ENCODE results near the gene AGFG1. TPM values are rescaled to one million over a fixed set of nuclear protein-coding genes. Genes with fewer than 3 reads are reported as not detected.

Gene AGFG1
- total and polyA plus RNA-seq, 11 donors: 12.0 to 92.1 (median 60.0) TPM

- Histone ChIP-seq H3K27ac (no peak overlapping the region), H3K27me3 (no peaks in the 10 kb centered on the region), H3K36me3 (no peaks in the 10 kb centered on the region), H3K9me3 (peaks cover 0 to 19% (median 11%) of the 10 kb centered on the region in 12 donors), H3K4me1 (no peaks in the 10 kb centered on the region), H3K4me3 (no peak overlapping the region)
- no peak for TF ChIP-seq POLR2A (IDR thresholded peaks at IDR 0.05)
- TF ChIP-seq, protein P1, sequence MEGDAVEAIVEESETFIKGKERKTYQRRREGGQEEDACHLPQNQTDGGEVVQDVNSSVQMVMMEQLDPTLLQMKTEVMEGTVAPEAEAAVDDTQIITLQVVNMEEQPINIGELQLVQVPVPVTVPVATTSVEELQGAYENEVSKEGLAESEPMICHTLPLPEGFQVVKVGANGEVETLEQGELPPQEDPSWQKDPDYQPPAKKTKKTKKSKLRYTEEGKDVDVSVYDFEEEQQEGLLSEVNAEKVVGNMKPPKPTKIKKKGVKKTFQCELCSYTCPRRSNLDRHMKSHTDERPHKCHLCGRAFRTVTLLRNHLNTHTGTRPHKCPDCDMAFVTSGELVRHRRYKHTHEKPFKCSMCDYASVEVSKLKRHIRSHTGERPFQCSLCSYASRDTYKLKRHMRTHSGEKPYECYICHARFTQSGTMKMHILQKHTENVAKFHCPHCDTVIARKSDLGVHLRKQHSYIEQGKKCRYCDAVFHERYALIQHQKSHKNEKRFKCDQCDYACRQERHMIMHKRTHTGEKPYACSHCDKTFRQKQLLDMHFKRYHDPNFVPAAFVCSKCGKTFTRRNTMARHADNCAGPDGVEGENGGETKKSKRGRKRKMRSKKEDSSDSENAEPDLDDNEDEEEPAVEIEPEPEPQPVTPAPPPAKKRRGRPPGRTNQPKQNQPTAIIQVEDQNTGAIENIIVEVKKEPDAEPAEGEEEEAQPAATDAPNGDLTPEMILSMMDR (IDR thresholded peaks at IDR 0.05): no peak
- 48 to 69% (median 67%) methylated on average over 3 of the region's 3 CpGs for WGBS, 4 donors
- no peak for ATAC-seq
- intact Hi-C loops (cut with DNase I): no loop called here
- no peak for DNase-seq
Measured at GRCh38 chr2:227430639-227431038, 41.3 kb upstream of the AGFG1 start.

DNA sequence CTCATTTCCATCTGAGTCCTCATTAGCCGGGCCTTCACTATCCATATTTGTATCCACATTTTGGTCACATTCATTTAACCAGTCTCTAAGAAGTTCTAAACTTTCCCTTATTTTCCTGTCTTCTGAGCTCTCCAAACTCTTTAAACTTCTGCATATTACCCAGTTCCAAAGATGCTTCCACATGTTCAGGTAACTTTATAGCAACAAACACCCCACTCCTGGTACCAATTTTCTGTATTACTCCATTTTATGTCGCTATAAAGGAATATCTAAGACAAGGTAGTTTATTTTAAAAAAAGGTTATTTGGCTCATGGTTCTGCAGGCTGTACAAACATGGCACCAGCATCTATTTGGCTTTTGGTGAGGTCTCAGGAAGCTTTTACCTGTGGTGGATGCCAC lies 38.8 kb upstream of the AGFG1 start:
- H3K4me3 ChIP-seq: no peak overlapping the region

GRCh38 chr2:227436436-227437174 lies 35.4 kb upstream of the AGFG1 start:
- ATAC-seq (peak in 1 of 4 donors; percentile 59), DNase-seq (no peak)
- Histone ChIP-seq H3K27me3 (no peaks in the 10 kb centered on the region), H3K4me3 (no peak overlapping the region), H3K27ac (peak overlapping the region in 1 of 12 donors; percentile 73), H3K36me3 (no peaks in the 10 kb centered on the region), H3K4me1 (peaks cover 0 to 4% (median 0%) of the 10 kb centered on the region in 12 donors), H3K9me3 (peaks cover 0 to 19% (median 11%) of the 10 kb centered on the region in 12 donors)
- intact Hi-C loops (cut with DNase I): no loop called here
- TF ChIP-seq, protein P1 (IDR thresholded peaks at IDR 0.05): no peak
- TF ChIP-seq POLR2A (IDR thresholded peaks at IDR 0.05): no peak
- WGBS, 4 donors: 79 to 83% (median 80%) methylated on average over 7 of the region's 7 CpGs

More for the DNA sequence above, 38.8 kb upstream of the AGFG1 start:
- ATAC-seq (no peak), DNase-seq (no peak)
- Histone ChIP-seq H3K36me3 (no peaks in the 10 kb centered on the region), H3K27ac (no peak overlapping the region), H3K4me1 (peaks cover 0 to 4% (median 0%) of the 10 kb centered on the region in 12 donors), H3K9me3 (peaks cover 0 to 19% (median 11%) of the 10 kb centered on the region in 12 donors), H3K27me3 (no peaks in the 10 kb centered on the region)
- TF ChIP-seq, protein P1 (IDR thresholded peaks at IDR 0.05): no peak
- no peak for TF ChIP-seq POLR2A (IDR thresholded peaks at IDR 0.05)
- intact Hi-C loops (cut with DNase I): no loop called here
- 67 to 92% (median 89%) methylated on average over 2 of the region's 2 CpGs for WGBS, 4 donors

DNA sequence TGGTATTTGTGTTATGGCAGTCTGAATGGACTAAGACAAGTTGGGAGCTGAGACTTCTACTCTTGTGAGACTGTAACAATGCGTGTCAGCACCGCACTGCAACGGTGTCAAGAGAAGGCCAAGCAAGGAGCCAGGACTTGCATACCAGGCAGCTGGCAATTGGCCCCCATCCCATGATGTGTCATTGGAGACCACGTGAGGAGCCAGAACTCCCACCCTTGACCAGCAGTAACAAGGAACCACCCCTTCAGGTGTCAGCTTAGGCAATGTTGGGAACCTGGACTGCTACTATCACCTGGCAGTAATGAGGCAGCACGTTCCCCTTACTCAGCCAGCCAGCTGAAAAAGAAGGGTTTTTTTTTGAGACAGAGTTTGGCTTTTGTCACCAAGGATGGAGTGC lies 32.7 kb upstream of the AGFG1 start:
- Histone ChIP-seq H3K27me3 (no peaks in the 10 kb centered on the region), H3K27ac (no peak overlapping the region), H3K36me3 (no peaks in the 10 kb centered on the region), H3K9me3 (peaks cover 0 to 2% (median 0%) of the 10 kb centered on the region in 12 donors), H3K4me1 (peaks cover 0 to 4% (median 0%) of the 10 kb centered on the region in 12 donors), H3K4me3 (no peak overlapping the region)
- TF ChIP-seq, protein P1 (IDR thresholded peaks at IDR 0.05): no peak
- ATAC-seq (no peak), DNase-seq (no peak)
- WGBS, 4 donors: 76 to 84% (median 82%) methylated on average over 5 of the region's 5 CpGs
- intact Hi-C loops (cut with DNase I): no loop called here

All from heart left ventricle (tissue), 16 donors.